HL-60 (cell line): ENCODE data around the gene ZNF785.

Experiments
- DNase-seq, 2 experiments: peaks; one replicate each; pipeline ENCODE4 v3.0.0-alpha.2; 2010 to 2020; ENCODE audit warnings: low read depth in 1 of 2, low spot score in 1 of 2
- H3K27ac ChIP-seq: fragments of 250-450 bp; sonication (Bioruptor Pico); replicated peaks from 2 replicates; pipeline ENCODE4 v1.5.1; 2020; ENCODE audit warnings: mild to moderate bottlenecking, moderate library complexity
- H3K27me3 ChIP-seq: fragments of 250-450 bp; sonication (Bioruptor Pico); 2 replicates; pipeline ENCODE4 v1.5.1; 2021; ENCODE audit warnings: mild to moderate bottlenecking, moderate library complexity; ENCODE audit not compliant: insufficient read depth, poor library complexity, severe bottlenecking
- H3K4me3 ChIP-seq: replicated peaks from 2 replicates; pipeline ENCODE4 v1.5.1; 2011; ENCODE audit warnings: mild to moderate bottlenecking, control low read depth, low read length; ENCODE audit not compliant: insufficient read depth
- GABPA ChIP-seq: IDR thresholded peaks from 2 replicates; pipeline ENCODE4 v1.6.1; 2012; ENCODE audit warnings: low read depth
- POLR2AphosphoS5 ChIP-seq: IDR thresholded peaks from 2 replicates; pipeline ENCODE4 v1.6.1; 2012; ENCODE audit warnings: low read depth
- SPI1 ChIP-seq: IDR thresholded peaks from 2 replicates; pipeline ENCODE4 v1.6.1; 2012; ENCODE audit warnings: low read depth, mild to moderate bottlenecking, borderline replicate concordance
- TF ChIP-seq, protein P1 (sequence below): IDR thresholded peaks from 2 replicates; pipeline ENCODE4 v1.6.1; 2012; ENCODE audit warnings: low read depth; ENCODE audit not compliant: insufficient replicate concordance
- TF ChIP-seq, protein P2 (sequence below): IDR thresholded peaks from one replicate; pipeline ENCODE4 v1.5.1; 2011; ENCODE audit warnings: low read length, control low read depth, inconsistent platforms; ENCODE audit not compliant: insufficient read depth

ZNF785 gene

DNA sequence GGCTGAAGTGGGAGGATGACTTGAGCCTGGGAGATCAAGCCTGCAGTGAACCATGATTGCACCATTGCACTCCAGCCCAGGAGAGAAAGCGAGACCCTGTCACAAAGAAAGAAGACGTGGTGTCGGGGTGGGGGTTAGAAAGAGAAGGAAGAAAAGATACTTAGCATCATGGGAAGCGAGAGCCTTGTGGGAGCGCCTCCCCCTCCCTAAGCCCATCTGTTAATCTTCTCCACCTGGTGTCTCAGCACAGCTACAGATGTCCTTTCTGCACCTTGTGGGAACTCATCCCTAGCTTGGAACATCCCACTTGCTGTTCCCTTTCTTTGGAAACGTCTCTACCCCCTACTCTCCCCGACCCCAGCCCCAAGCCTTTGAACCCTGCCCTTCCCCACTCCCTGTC is 20.0 kb downstream of the ZNF785 start:
- no peak for DNase-seq
- H3K4me3 ChIP-seq = no peak overlapping the region
- H3K27me3 ChIP-seq = no peaks in the 10 kb centered on the region
- no peak for TF ChIP-seq GABPA
- no peak for TF ChIP-seq SPI1
- TF ChIP-seq, protein P1, sequence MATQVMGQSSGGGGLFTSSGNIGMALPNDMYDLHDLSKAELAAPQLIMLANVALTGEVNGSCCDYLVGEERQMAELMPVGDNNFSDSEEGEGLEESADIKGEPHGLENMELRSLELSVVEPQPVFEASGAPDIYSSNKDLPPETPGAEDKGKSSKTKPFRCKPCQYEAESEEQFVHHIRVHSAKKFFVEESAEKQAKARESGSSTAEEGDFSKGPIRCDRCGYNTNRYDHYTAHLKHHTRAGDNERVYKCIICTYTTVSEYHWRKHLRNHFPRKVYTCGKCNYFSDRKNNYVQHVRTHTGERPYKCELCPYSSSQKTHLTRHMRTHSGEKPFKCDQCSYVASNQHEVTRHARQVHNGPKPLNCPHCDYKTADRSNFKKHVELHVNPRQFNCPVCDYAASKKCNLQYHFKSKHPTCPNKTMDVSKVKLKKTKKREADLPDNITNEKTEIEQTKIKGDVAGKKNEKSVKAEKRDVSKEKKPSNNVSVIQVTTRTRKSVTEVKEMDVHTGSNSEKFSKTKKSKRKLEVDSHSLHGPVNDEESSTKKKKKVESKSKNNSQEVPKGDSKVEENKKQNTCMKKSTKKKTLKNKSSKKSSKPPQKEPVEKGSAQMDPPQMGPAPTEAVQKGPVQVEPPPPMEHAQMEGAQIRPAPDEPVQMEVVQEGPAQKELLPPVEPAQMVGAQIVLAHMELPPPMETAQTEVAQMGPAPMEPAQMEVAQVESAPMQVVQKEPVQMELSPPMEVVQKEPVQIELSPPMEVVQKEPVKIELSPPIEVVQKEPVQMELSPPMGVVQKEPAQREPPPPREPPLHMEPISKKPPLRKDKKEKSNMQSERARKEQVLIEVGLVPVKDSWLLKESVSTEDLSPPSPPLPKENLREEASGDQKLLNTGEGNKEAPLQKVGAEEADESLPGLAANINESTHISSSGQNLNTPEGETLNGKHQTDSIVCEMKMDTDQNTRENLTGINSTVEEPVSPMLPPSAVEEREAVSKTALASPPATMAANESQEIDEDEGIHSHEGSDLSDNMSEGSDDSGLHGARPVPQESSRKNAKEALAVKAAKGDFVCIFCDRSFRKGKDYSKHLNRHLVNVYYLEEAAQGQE = no peak
- TF ChIP-seq, protein P2, sequence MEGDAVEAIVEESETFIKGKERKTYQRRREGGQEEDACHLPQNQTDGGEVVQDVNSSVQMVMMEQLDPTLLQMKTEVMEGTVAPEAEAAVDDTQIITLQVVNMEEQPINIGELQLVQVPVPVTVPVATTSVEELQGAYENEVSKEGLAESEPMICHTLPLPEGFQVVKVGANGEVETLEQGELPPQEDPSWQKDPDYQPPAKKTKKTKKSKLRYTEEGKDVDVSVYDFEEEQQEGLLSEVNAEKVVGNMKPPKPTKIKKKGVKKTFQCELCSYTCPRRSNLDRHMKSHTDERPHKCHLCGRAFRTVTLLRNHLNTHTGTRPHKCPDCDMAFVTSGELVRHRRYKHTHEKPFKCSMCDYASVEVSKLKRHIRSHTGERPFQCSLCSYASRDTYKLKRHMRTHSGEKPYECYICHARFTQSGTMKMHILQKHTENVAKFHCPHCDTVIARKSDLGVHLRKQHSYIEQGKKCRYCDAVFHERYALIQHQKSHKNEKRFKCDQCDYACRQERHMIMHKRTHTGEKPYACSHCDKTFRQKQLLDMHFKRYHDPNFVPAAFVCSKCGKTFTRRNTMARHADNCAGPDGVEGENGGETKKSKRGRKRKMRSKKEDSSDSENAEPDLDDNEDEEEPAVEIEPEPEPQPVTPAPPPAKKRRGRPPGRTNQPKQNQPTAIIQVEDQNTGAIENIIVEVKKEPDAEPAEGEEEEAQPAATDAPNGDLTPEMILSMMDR = no peak
- TF ChIP-seq POLR2AphosphoS5 = no peak
- H3K27ac ChIP-seq = no peak overlapping the region

GRCh38 chr16:30562021-30562420 is 23.5 kb downstream of the ZNF785 start:
- H3K4me3 ChIP-seq = no peak overlapping the region
- no peaks in the 10 kb centered on the region for H3K27me3 ChIP-seq
- TF ChIP-seq SPI1 = no peak
- TF ChIP-seq POLR2AphosphoS5 = no peak
- no peak for TF ChIP-seq GABPA
- TF ChIP-seq, protein P1 = no peak
- H3K27ac ChIP-seq = no peak overlapping the region
- no peak for DNase-seq

DNA sequence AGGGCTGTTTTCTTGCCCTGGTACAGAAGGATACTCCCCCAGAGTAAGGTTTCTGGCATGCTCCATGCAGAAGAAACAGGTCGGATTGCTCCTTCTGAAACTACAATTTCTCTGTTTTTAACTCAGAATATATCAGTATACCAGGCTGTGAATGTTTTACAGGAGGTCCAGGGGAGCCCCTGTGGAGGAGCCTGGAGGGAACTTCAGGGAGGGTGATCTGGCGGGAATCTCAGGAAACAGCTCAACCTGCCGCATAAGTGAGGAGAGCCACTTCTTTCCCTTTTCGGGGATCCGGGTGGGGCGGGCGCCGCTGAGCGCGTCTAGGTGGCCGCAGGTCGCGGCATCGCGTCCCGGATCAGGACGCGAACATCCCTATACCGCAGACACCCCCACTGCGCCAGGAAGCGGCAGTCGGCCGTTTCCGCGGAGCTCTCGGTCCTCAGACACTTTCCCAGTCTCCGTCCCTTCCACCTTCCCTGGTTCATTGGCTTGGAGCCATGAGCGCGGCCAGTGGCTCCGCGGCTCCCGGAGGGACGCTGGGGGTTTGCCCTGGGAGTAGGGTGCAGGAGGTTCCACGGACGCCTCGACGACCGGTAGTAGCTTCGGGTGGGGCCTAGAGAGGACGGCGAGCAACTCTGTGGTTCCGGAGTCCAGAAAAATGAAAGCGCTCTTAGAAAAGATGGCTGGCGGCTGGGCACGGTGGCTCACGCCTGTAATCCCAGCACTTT is 24.2 kb downstream of the ZNF785 start:
- no peak overlapping the region for H3K27ac ChIP-seq
- no peaks in the 10 kb centered on the region for H3K27me3 ChIP-seq
- no peak overlapping the region for H3K4me3 ChIP-seq
- TF ChIP-seq GABPA (no peak), POLR2AphosphoS5 (no peak), SPI1 (no peak)
- TF ChIP-seq, protein P1 = no peak
- TF ChIP-seq, protein P2 = no peak
- no peak for DNase-seq
